SK-N-SH (cell line): ENCODE results near the gene TEAD1. TPM values are rescaled to one million over a fixed set of nuclear protein-coding genes. Genes with fewer than 3 reads are reported as not detected.

Experiments
- CTCF ChIA-PET: fragments of 300-600, 350-600 bp; formaldehyde crosslinking; extraction: SDS; loops from one replicate; lab custom pipeline; 2021; lab: Yijun Ruan, JAX
- POLR2A ChIA-PET: fragments of 350-600 bp; sonication (Branson Sonifier 250); formaldehyde crosslinking; extraction: SDS; loops from one replicate; lab custom pipeline; 2020; ENCODE audit warnings: antibody characterized with exemption, inconsistent platforms; lab: Yijun Ruan, JAX
- DNase-seq: peaks from one replicate; pipeline ENCODE4 v3.0.0; 2012
- H2AFZ ChIP-seq: fragments of 200-600 bp; sonication (generic); 2 replicates; pipeline ENCODE4 v1.8.1; 2016; ENCODE audit warnings: antibody characterized with exemption, mild to moderate bottlenecking, low read depth
- H3F3A ChIP-seq: fragments of 200-600 bp; sonication (generic); replicated peaks from 2 replicates; pipeline ENCODE3; 2016; ENCODE audit warnings: antibody characterized with exemption, mild to moderate bottlenecking; ENCODE audit not compliant: insufficient read depth
- H3K27ac ChIP-seq, 2 experiments: fragments of 200-500 bp in 1 of 2; fragments of 200-600 bp in 1 of 2; sonication (Bioruptor generic) in 1 of 2; sonication (generic), shearing (Covaris generic) in 1 of 2; 2 replicates each; pipeline versions ENCODE4 v1.5.1 to v1.6.1; 2014 to 2016; ENCODE audit warnings: low read depth in 2 of 2, inconsistent platforms in 1 of 2, low read length in 1 of 2, mild to moderate bottlenecking in 1 of 2, mixed read lengths in 1 of 2
- H3K27me3 ChIP-seq: fragments of 200-600 bp; sonication (generic), shearing (Covaris generic); 2 replicates; pipeline ENCODE4 v1.6.1; 2016; ENCODE audit warnings: mixed run types; ENCODE audit not compliant: insufficient read depth
- H3K36me3 ChIP-seq, 2 experiments: fragments of 200-500 bp in 1 of 2; fragments of 200-600 bp in 1 of 2; sonication (Bioruptor generic) in 1 of 2; sonication (generic) in 1 of 2; replicated peaks in 1 of 2; 2 replicates each; pipeline versions ENCODE3 to v1.5.1; 2014 to 2016; ENCODE audit warnings: low read length in 1 of 2, mild to moderate bottlenecking in 1 of 2; ENCODE audit not compliant: insufficient read depth in 2 of 2, control insufficient read depth in 1 of 2
- H3K4me1 ChIP-seq, 2 experiments: fragments of 200-500 bp in 1 of 2; fragments of 200-600 bp in 1 of 2; sonication (Bioruptor generic) in 1 of 2; sonication (generic), shearing (Covaris generic) in 1 of 2; 2 replicates each; pipeline versions ENCODE4 v1.5.1 to v1.6.1; 2014 to 2016; ENCODE audit warnings: low read depth in 1 of 2, low read length in 1 of 2, mixed run types in 1 of 2; ENCODE audit not compliant: insufficient read depth in 2 of 2, control insufficient read depth in 1 of 2
- H3K4me2 ChIP-seq: fragments of 200-600 bp; sonication (generic), shearing (Covaris generic); 2 replicates; pipeline ENCODE4 v1.6.1; 2017; ENCODE audit warnings: mixed run types
- H3K4me3 ChIP-seq, 2 experiments: fragments of 200-500 bp in 1 of 2; fragments of 200-600 bp in 1 of 2; sonication (Bioruptor generic) in 1 of 2; sonication (generic), shearing (Covaris generic) in 1 of 2; 2 replicates each; pipeline versions ENCODE4 v1.5.1 to v1.8.1; 2014 to 2016; ENCODE audit warnings: low read depth in 2 of 2, inconsistent platforms in 1 of 2, low read length in 1 of 2, mild to moderate bottlenecking in 1 of 2, mixed read lengths in 1 of 2, moderate library complexity in 1 of 2
- H3K79me2 ChIP-seq: fragments of 200-600 bp; sonication (generic); 2 replicates; pipeline ENCODE4 v1.8.1; 2017; ENCODE audit warnings: mild to moderate bottlenecking; ENCODE audit not compliant: insufficient read depth
- H3K9ac ChIP-seq: fragments of 200-600 bp; sonication (generic); 2 replicates; pipeline ENCODE4 v1.6.1; 2017; ENCODE audit warnings: mixed run types
- H3K9me2 ChIP-seq: fragments of 200-600 bp; sonication (generic); 2 replicates; pipeline ENCODE4 v1.6.1; 2017; ENCODE audit warnings: mixed run types
- H3K9me3 ChIP-seq: fragments of 200-600 bp; sonication (generic); 2 replicates; pipeline ENCODE4 v1.6.1; 2017; ENCODE audit warnings: mixed run types, mild to moderate bottlenecking, moderate library complexity
- H4K20me1 ChIP-seq: fragments of 200-600 bp; sonication (generic); 2 replicates; pipeline ENCODE4 v1.6.1; 2017; ENCODE audit warnings: mild to moderate bottlenecking, mixed run types; ENCODE audit not compliant: insufficient read depth
- CHD2 ChIP-seq: fragments of 150-350 bp; IDR thresholded peaks from 2 replicates; pipeline ENCODE4 v1.6.1; 2018; ENCODE audit warnings: low read length; ENCODE audit not compliant: partially characterized antibody
- EP300 ChIP-seq, 2 experiments: IDR thresholded peaks; 2 replicates each; pipeline versions ENCODE4 v1.4.0 to v1.6.1; 2012; ENCODE audit warnings: borderline replicate concordance in 1 of 2, low read depth in 1 of 2, low read length in 1 of 2
- EZH2phosphoT487 ChIP-seq: fragments of 200-600 bp; sonication (generic); IDR thresholded peaks from 2 replicates; pipeline ENCODE4 v1.6.1; 2017; ENCODE audit warnings: low read depth, mixed run types, mild to moderate bottlenecking, antibody characterized with exemption, moderate library complexity, borderline replicate concordance
- FOXM1 ChIP-seq: IDR thresholded peaks from 2 replicates; pipeline ENCODE4 v1.4.0; 2012; ENCODE audit warnings: low read depth, mild to moderate bottlenecking
- GABPA ChIP-seq: IDR thresholded peaks from 2 replicates; pipeline ENCODE4 v1.4.0; 2012; ENCODE audit warnings: low read depth, mild to moderate bottlenecking
- GATA2 ChIP-seq: sonication (generic); formaldehyde crosslinking; IDR thresholded peaks from 2 replicates; pipeline ENCODE4 v1.5.0; 2020; ENCODE audit warnings: mild to moderate bottlenecking, missing genetic modification reagents
- JUND ChIP-seq: IDR thresholded peaks from 2 replicates; pipeline ENCODE4 v1.4.0; 2012
- MEF2A ChIP-seq: IDR thresholded peaks from 2 replicates; pipeline ENCODE4 v1.4.0; 2012; ENCODE audit warnings: low read depth, borderline replicate concordance
- NRF1 ChIP-seq: IDR thresholded peaks from 2 replicates; pipeline ENCODE4 v1.6.1; 2012; ENCODE audit warnings: low read depth, mild to moderate bottlenecking, low read length
- RAD21 ChIP-seq: IDR thresholded peaks from 2 replicates; pipeline ENCODE4 v1.6.1; 2012; ENCODE audit warnings: mild to moderate bottlenecking, low read length
- RCOR1 ChIP-seq: fragments of 150-350 bp; IDR thresholded peaks from 2 replicates; pipeline ENCODE4 v1.6.1; 2017; ENCODE audit warnings: antibody characterized with exemption, low read length
- RFX5 ChIP-seq: IDR thresholded peaks from 2 replicates; pipeline ENCODE4 v1.6.1; 2012; ENCODE audit warnings: mild to moderate bottlenecking, improper control_type of control experiment, low read length
- RXRA ChIP-seq: IDR thresholded peaks from 2 replicates; pipeline ENCODE4 v1.4.0; 2012; ENCODE audit warnings: low read depth, mild to moderate bottlenecking, borderline replicate concordance
- SMC3 ChIP-seq: IDR thresholded peaks from 2 replicates; pipeline ENCODE4 v1.6.1; 2012; ENCODE audit warnings: low read depth, low read length, improper control_type of control experiment
- TAF1 ChIP-seq: IDR thresholded peaks from 2 replicates; pipeline ENCODE4 v1.6.1; 2012; ENCODE audit warnings: low read depth, mild to moderate bottlenecking, low read length, moderate library complexity, borderline replicate concordance
- TCF12 ChIP-seq: IDR thresholded peaks from 2 replicates; pipeline ENCODE4 v1.4.0; 2012
- YY1 ChIP-seq: IDR thresholded peaks from 2 replicates; pipeline ENCODE4 v1.4.0; 2012; ENCODE audit warnings: low read depth, mild to moderate bottlenecking
- WGBS: methylation state at CpG from one replicate; pipeline ENCODE4 v1.1.6; 2017; ENCODE audit warnings: low lambda C conversion rate; 5-methylcytosine and 5-hydroxymethylcytosine counted together
- polyA plus RNA-seq, 3 experiments: library from polyadenylated mRNA; depleted of rRNA; stranded (reverse); fragments of >200 nt; gene quantifications; 2 replicates each; pipeline ENCODE4 v1.2.3, GENCODE V29; 2012
- TF ChIP-seq, protein P1 (sequence below): IDR thresholded peaks from 2 replicates; pipeline ENCODE4 v1.6.1; 2012; ENCODE audit warnings: mild to moderate bottlenecking, low read depth, low read length, moderate library complexity
- TF ChIP-seq, protein P2 (sequence below): IDR thresholded peaks from 2 replicates; pipeline ENCODE4 v1.4.0; 2012; ENCODE audit warnings: low read depth, borderline replicate concordance
- TF ChIP-seq, protein P3 (sequence below): IDR thresholded peaks from 2 replicates; pipeline ENCODE4; 2012
- TF ChIP-seq, protein P4 (sequence below): IDR thresholded peaks from 2 replicates; pipeline ENCODE4 v1.4.0; 2012; ENCODE audit warnings: low read depth

Gene TEAD1
- polyA plus RNA-seq, 1 of the 3 experiments (the other 2 are of a cell fraction) = 31.2 TPM

DNA sequence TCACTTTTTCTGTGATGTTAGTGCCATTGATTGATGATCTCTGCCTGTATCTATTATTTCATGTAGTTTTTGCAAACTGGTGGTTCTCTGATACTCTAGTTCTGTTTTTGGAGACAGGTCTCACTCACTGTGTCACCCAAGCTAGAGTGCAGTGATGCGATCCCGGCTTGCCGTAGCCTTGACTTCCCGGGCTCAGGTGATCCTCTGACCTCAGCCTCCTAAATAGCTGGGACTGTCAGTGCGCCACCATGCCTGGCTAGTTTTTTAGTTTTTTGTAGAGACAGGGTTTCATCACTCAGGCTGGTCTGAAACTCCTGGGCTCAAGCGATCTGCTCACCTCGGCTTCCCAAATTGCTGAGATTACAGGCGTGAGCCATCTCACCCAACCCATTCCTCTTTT is 16.4 kb downstream of the TEAD1 start:
- ChIA-PET POLR2A (interaction anchor here (1.5 kb wide), 1 partner anchor 122 kb away, joined by 5 read pairs; no protein-coding TSS in a partner anchor), CTCF (interaction anchor here (1.6 to 2.9 kb wide), 4 partner anchors 9 to 359 kb away, joined by 5 to 8 read pairs (median 7); no protein-coding TSS in a partner anchor)
- Histone ChIP-seq H3K4me3 (no peak overlapping the region), H3K4me1 (peaks cover 80 to 86% of the 10 kb centered on the region in 2 experiments), H3F3A (peaks cover 70% of the 10 kb centered on the region), H3K27me3 (no peaks in the 10 kb centered on the region), H3K4me2 (peak overlapping the region; percentile 78; the same call in 1 of the 2 replicates), H3K36me3 (no peaks in the 10 kb centered on the region), H3K79me2 (peaks cover 88% of the 10 kb centered on the region), H3K9me3 (no peaks in the 10 kb centered on the region), H3K27ac (peak overlapping the region; percentile 96 to 100; a peak in 3 of 4 replicates), H3K9ac (no peak overlapping the region), H4K20me1 (no peaks in the 10 kb centered on the region), H2AFZ (no peak overlapping the region), H3K9me2 (no peaks in the 10 kb centered on the region)
- TF ChIP-seq GATA2 (CRISPR knock-in tag) (no peak), RCOR1 (no peak), NRF1 (no peak), FOXM1 (no peak), JUND (no peak)
- DNase-seq = no peak
- WGBS = 94% methylated on average over 8 of the region's 8 CpGs

DNA sequence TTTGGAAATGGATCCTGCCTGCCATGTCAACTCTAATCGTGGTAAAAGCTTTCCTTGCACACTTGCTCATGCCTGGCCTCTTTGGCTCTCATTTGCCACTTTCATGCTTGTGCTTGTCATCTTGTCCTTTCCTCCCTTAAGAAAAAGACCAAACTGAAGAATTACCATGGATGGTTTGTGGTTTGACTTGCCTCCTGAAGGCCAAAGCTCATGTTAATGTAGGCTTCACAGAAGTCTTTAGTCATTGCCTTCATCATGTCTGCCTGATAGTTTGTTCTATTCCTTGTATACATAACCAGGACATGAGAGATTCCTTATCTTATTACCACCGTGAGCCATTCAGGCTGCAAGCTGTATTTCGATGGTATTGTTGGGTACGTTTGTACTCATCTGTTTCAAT is 17.3 kb downstream of the TEAD1 start:
- peaks cover 89% of the 10 kb centered on the region for H3K79me2 ChIP-seq
- ChIA-PET CTCF (interaction anchor here (0.8 to 2.9 kb wide), 8 partner anchors 9 to 403 kb away, joined by 3 to 8 read pairs (median 5); no protein-coding TSS in a partner anchor), POLR2A (interaction anchor here (1.5 to 3.0 kb wide), 2 partner anchors 12 to 122 kb away, joined by 5 to 14 read pairs; no protein-coding TSS in a partner anchor)
- peak overlapping the region; percentile 72; the same call in 1 of the 2 replicates for H3K9ac ChIP-seq
- no peak overlapping the region for H2AFZ ChIP-seq
- no peak overlapping the region for H3K4me3 ChIP-seq
- TF ChIP-seq, protein P1, sequence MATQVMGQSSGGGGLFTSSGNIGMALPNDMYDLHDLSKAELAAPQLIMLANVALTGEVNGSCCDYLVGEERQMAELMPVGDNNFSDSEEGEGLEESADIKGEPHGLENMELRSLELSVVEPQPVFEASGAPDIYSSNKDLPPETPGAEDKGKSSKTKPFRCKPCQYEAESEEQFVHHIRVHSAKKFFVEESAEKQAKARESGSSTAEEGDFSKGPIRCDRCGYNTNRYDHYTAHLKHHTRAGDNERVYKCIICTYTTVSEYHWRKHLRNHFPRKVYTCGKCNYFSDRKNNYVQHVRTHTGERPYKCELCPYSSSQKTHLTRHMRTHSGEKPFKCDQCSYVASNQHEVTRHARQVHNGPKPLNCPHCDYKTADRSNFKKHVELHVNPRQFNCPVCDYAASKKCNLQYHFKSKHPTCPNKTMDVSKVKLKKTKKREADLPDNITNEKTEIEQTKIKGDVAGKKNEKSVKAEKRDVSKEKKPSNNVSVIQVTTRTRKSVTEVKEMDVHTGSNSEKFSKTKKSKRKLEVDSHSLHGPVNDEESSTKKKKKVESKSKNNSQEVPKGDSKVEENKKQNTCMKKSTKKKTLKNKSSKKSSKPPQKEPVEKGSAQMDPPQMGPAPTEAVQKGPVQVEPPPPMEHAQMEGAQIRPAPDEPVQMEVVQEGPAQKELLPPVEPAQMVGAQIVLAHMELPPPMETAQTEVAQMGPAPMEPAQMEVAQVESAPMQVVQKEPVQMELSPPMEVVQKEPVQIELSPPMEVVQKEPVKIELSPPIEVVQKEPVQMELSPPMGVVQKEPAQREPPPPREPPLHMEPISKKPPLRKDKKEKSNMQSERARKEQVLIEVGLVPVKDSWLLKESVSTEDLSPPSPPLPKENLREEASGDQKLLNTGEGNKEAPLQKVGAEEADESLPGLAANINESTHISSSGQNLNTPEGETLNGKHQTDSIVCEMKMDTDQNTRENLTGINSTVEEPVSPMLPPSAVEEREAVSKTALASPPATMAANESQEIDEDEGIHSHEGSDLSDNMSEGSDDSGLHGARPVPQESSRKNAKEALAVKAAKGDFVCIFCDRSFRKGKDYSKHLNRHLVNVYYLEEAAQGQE = no peak
- TF ChIP-seq, protein P2, sequence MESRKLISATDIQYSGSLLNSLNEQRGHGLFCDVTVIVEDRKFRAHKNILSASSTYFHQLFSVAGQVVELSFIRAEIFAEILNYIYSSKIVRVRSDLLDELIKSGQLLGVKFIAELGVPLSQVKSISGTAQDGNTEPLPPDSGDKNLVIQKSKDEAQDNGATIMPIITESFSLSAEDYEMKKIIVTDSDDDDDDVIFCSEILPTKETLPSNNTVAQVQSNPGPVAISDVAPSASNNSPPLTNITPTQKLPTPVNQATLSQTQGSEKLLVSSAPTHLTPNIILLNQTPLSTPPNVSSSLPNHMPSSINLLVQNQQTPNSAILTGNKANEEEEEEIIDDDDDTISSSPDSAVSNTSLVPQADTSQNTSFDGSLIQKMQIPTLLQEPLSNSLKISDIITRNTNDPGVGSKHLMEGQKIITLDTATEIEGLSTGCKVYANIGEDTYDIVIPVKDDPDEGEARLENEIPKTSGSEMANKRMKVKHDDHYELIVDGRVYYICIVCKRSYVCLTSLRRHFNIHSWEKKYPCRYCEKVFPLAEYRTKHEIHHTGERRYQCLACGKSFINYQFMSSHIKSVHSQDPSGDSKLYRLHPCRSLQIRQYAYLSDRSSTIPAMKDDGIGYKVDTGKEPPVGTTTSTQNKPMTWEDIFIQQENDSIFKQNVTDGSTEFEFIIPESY = no peak
- TF ChIP-seq GABPA (no peak), RAD21 (peak; percentile 11; the same call in 1 of the 2 replicates), JUND (no peak), CHD2 (no peak), SMC3 (no peak), RXRA (no peak; the same call in 1 of the 2 replicates), EP300 (IDR thresholded peaks at IDR 0.05; ENCODE audit: borderline replicate concordance in 1 of 2, low read depth in 1 of 2, low read length in 1 of 2) (peak in 1 of 2 experiments; percentile 22; a peak in 1 of 4 replicates), TCF12 (peak; percentile 40; the same call in 1 of the 2 replicates), RFX5 (no peak), YY1 (no peak), MEF2A (no peak), TAF1 (no peak), GATA2 (CRISPR knock-in tag) (peak; percentile 68), EZH2phosphoT487 (no peak), RCOR1 (no peak), FOXM1 (no peak)
- TF ChIP-seq, protein P3, sequence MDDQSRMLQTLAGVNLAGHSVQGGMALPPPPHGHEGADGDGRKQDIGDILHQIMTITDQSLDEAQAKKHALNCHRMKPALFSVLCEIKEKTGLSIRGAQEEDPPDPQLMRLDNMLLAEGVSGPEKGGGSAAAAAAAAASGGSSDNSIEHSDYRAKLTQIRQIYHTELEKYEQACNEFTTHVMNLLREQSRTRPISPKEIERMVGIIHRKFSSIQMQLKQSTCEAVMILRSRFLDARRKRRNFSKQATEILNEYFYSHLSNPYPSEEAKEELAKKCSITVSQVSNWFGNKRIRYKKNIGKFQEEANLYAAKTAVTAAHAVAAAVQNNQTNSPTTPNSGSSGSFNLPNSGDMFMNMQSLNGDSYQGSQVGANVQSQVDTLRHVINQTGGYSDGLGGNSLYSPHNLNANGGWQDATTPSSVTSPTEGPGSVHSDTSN = no peak
- TF ChIP-seq, protein P4, sequence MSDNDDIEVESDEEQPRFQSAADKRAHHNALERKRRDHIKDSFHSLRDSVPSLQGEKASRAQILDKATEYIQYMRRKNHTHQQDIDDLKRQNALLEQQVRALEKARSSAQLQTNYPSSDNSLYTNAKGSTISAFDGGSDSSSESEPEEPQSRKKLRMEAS = no peak
- H3K27ac ChIP-seq = peak overlapping the region; percentile 96 to 100
- H3K27me3 ChIP-seq = no peaks in the 10 kb centered on the region
- DNase-seq = peak; percentile 31
- no peaks in the 10 kb centered on the region for H4K20me1 ChIP-seq
- peak overlapping the region; percentile 78; the same call in 1 of the 2 replicates for H3K4me2 ChIP-seq
- no peaks in the 10 kb centered on the region for H3K9me3 ChIP-seq
- H3F3A ChIP-seq = peaks cover 68% of the 10 kb centered on the region
- no peaks in the 10 kb centered on the region for H3K36me3 ChIP-seq
- H3K4me1 ChIP-seq = peaks cover 85 to 89% of the 10 kb centered on the region in 2 experiments
- WGBS = 16% methylated on average over 4 of the region's 4 CpGs
- no peaks in the 10 kb centered on the region for H3K9me2 ChIP-seq
